A673 (cell line): Measurements from ENCODE around the gene SENP5.
A peak's percentile ranks its signal among the peaks of the same experiment; 100 is the strongest.

ENCODE experiments used
- CTCF ChIP-seq: fragments of 300-800, 200-600 bp; sonication (generic); conservative IDR thresholded peaks from 2 replicates; pipeline ENCODE4 v1.5.1; 2017; ENCODE audit warnings: low read depth, mild to moderate bottlenecking, antibody characterized with exemption, low read length, moderate library complexity, mixed read lengths
- EZH2 ChIP-seq: fragments of 200-600 bp; sonication (generic); IDR thresholded peaks from 2 replicates; pipeline ENCODE4 v1.6.1; 2017; ENCODE audit warnings: borderline replicate concordance, low read depth, mild to moderate bottlenecking, mixed read lengths, antibody characterized with exemption, low read length; ENCODE audit not compliant: poor library complexity, severe bottlenecking

GRCh38 chr3:196969660-196970546 is 102.2 kb downstream of the SENP5 start:
- TF ChIP-seq CTCF (peak; percentile 50; the same call in 1 of the 2 replicates), EZH2 (no peak)
